Left ventricle myocardium inferior (tissue), 1 donor: ENCODE results near the gene C10orf90. TPM values are rescaled to one million over a fixed set of nuclear protein-coding genes. Genes with fewer than 3 reads are reported as not detected.

Source experiments
- DNase-seq: peaks from one replicate; pipeline ENCODE4 v3.0.0-alpha.2; 2020
- H3K27ac ChIP-seq: fragments of 200-600 bp; replicated peaks from 2 replicates; pipeline ENCODE4 v1.8.0; 2021
- H3K27me3 ChIP-seq: fragments of 200-600 bp; 2 replicates; pipeline ENCODE4 v1.8.0; 2021; ENCODE audit warnings: low read depth
- H3K36me3 ChIP-seq: fragments of 200-600 bp; 2 replicates; pipeline ENCODE4 v1.8.0; 2021
- H3K4me1 ChIP-seq: fragments of 200-600 bp; 2 replicates; pipeline ENCODE4 v1.8.0; 2021
- H3K4me3 ChIP-seq: fragments of 200-600 bp; 2 replicates; pipeline ENCODE4 v1.8.0; 2021; ENCODE audit warnings: mild to moderate bottlenecking, moderate library complexity
- H3K9me3 ChIP-seq: fragments of 200-600 bp; replicated peaks from 2 replicates; pipeline ENCODE4 v1.8.0; 2021
- intact Hi-C: fragments of 100-400 bp; cut with micrococcal nuclease; formaldehyde crosslinking; loops from one replicate; pipeline ENCODE4 v1.11.0; 2022
- total RNA-seq: library from RNA; stranded (reverse); fragmentation: NEBNext Ultra II Directional; extraction: Animal tissue kit (Norgen Biotek cat#: 25700); gene quantifications from one replicate; pipeline ENCODE4 v1.2.1, GENCODE V29; 2021
- TF ChIP-seq, protein P1 (sequence below): fragments of 200-600 bp; IDR thresholded peaks from 2 replicates; pipeline ENCODE4 v1.8.0; 2021; ENCODE audit warnings: antibody characterized with exemption, mild to moderate bottlenecking, borderline replicate concordance
- donor health status: DM: no; HTN: yes; CAD: no; lungs with severe emphysema.

The C10orf90 gene
- total RNA-seq, 1 donor from 2014 or later = not detected

DNA sequence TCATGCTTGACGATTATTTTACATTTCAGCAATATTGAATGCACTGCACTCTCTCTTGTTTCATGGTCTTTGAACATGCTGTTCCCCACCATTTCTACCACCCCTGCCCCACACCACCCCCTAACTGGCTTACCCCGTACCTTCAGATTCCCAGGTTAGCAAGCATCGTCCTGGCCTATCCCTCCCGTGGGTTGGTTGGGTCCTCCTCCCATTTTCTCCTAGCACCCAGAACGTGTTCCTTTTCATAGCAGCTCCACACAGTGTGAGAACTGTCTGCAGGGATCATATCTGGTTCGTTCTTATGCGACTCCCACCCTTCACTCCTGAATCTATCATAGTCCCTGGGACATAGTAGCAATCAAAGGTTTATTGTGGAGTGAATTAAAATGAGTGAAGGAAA lies 48.6 kb downstream of the C10orf90 start:
- Histone ChIP-seq H3K9me3 (no peaks in the 10 kb centered on the region), H3K4me3 (no peak overlapping the region), H3K4me1 (peaks cover 10% of the 10 kb centered on the region), H3K27ac (no peak overlapping the region), H3K36me3 (no peaks in the 10 kb centered on the region), H3K27me3 (peaks cover 10% of the 10 kb centered on the region)
- intact Hi-C loops = no loop called here
- DNase-seq = no peak
- TF ChIP-seq, protein P1, sequence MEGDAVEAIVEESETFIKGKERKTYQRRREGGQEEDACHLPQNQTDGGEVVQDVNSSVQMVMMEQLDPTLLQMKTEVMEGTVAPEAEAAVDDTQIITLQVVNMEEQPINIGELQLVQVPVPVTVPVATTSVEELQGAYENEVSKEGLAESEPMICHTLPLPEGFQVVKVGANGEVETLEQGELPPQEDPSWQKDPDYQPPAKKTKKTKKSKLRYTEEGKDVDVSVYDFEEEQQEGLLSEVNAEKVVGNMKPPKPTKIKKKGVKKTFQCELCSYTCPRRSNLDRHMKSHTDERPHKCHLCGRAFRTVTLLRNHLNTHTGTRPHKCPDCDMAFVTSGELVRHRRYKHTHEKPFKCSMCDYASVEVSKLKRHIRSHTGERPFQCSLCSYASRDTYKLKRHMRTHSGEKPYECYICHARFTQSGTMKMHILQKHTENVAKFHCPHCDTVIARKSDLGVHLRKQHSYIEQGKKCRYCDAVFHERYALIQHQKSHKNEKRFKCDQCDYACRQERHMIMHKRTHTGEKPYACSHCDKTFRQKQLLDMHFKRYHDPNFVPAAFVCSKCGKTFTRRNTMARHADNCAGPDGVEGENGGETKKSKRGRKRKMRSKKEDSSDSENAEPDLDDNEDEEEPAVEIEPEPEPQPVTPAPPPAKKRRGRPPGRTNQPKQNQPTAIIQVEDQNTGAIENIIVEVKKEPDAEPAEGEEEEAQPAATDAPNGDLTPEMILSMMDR = no peak

DNA sequence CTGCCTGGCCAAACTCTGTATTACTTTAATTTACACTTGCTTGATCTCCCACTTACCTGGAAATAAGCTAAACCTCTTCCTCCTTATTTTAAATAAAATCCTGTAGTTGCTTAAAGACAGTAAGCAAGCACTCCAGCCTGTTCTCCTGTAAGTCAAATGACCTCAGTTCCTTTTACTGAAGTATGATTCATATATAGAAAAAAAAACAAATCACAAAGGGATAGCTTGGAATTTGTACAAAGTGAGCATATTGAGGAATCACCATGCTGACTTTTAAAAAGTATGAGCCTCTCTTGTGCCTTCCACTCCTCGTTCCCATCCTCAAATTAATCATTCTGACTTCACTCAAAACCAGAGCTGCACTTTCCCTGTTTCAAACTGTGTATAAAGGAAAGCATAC lies 52.0 kb downstream of the C10orf90 start:
- no peak for DNase-seq
- Histone ChIP-seq H3K36me3 (no peaks in the 10 kb centered on the region), H3K4me1 (peaks cover 11% of the 10 kb centered on the region), H3K9me3 (no peaks in the 10 kb centered on the region), H3K4me3 (no peak overlapping the region), H3K27me3 (peaks cover 15% of the 10 kb centered on the region), H3K27ac (no peak overlapping the region)
- intact Hi-C loops = no loop called here
- TF ChIP-seq, protein P1 = no peak

- Histone ChIP-seq H3K36me3 (no peaks in the 10 kb centered on the region), H3K27ac (no peak overlapping the region), H3K9me3 (no peaks in the 10 kb centered on the region), H3K4me3 (no peak overlapping the region), H3K27me3 (peaks cover 15% of the 10 kb centered on the region), H3K4me1 (peaks cover 11% of the 10 kb centered on the region)
- DNase-seq = no peak
- intact Hi-C loops = no loop called here
- TF ChIP-seq, protein P1 = no peak
These were observed 52.8 kb downstream of the C10orf90 start for GRCh38 chr10:126617733-126618132.

DNA sequence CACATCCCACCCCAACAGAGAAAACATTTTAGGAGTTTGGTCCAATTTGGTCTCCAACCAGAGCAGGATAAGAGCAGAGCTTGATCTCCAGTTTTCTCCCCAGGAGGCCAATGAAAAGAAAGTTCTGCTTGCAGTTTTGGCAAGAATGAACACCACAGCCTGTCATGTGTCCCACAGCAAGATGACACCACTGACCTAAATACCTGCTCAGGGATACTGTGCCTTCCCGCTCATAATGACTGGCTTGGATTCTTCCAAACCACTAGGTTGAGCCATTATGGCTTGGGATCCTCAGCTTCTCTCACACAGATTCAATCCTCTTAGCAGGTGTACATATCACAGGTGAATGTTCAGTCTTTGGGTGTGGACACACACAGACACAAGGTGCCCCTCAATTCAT lies 53.3 kb downstream of the C10orf90 start:
- Histone ChIP-seq H3K4me1 (peaks cover 11% of the 10 kb centered on the region), H3K4me3 (no peak overlapping the region), H3K27me3 (peaks cover 12% of the 10 kb centered on the region), H3K27ac (no peak overlapping the region), H3K36me3 (no peaks in the 10 kb centered on the region), H3K9me3 (no peaks in the 10 kb centered on the region)
- DNase-seq = no peak
- intact Hi-C loops = no loop called here
- TF ChIP-seq, protein P1 = no peak

DNA sequence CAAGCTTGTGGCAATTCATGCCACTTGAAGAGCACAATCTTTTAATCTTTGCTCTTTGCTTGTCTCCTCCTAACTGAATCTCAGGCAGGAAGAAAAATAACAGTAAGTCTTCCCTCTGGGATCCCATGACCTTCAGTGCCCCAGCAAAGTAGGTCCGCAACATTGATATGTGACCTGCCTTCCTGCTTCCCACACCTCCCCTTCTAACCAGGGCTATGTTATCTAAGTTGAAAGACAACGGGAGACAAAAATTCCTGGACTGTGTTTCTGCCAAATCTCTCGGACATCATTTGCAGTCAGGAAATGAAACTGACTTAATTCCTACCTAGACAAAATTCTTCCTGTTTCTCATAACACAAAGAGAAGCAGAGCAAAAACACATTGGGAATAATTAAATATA lies 53.8 kb downstream of the C10orf90 start:
- Histone ChIP-seq H3K4me1 (peaks cover 11% of the 10 kb centered on the region), H3K9me3 (no peaks in the 10 kb centered on the region), H3K4me3 (no peak overlapping the region), H3K36me3 (no peaks in the 10 kb centered on the region), H3K27ac (no peak overlapping the region), H3K27me3 (peaks cover 11% of the 10 kb centered on the region)
- no peak for DNase-seq
- TF ChIP-seq, protein P1 = no peak
- intact Hi-C loops = no loop called here

DNA sequence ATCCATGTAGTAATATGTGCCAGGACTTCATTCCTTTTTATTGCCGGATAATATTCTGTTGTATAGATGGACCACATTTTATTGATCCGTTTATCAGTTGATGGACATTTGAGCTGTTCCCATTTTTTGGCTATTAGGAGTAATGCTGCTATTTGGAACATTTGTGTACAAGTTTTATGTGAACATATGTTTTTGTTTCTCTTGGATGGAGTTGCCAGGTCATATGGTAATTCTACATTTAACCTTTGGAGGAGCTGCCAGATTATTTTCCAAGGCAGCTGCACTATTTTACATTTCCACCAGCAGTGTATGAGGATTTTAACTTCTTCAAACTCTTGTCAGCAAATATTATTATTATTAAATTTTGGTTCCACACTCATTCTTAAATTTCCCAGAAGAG lies 59.2 kb downstream of the C10orf90 start:
- TF ChIP-seq, protein P1 = no peak
- H3K36me3 ChIP-seq = no peaks in the 10 kb centered on the region
- H3K4me1 ChIP-seq = no peaks in the 10 kb centered on the region
- intact Hi-C loops = no loop called here
- H3K27ac ChIP-seq = no peak overlapping the region
- H3K4me3 ChIP-seq = no peak overlapping the region
- DNase-seq = no peak
- H3K27me3 ChIP-seq = peaks cover 4% of the 10 kb centered on the region
- no peaks in the 10 kb centered on the region for H3K9me3 ChIP-seq
